ENCODE data around the gene DECR2.

- TF ChIP-seq CTCF (IDR thresholded peaks at IDR 0.05; ENCODE audit: poor library complexity) = peak; percentile 36
- TF ChIP-seq EZH2 (IDR thresholded peaks at IDR 0.05; ENCODE audit: borderline replicate concordance) = no peak
Measured at GRCh38 chr16:397736-398332, 3.9 kb upstream of the DECR2 start.
